BLaER1 treated with 17β-estradiol and CSF1 and Interleukin-3, amounts not matched to agents 10 nM and 100 nM (cell line): Measurements from ENCODE around the gene TMEM209.
A peak's percentile ranks its signal among the peaks of the same experiment; 100 is the strongest.
"Not testable (repeated sequence)": the region's sequence is repeated elsewhere in the genome, so short reads cannot be mapped to it uniquely, and the experiment has no call there.

Experiments
- H3K27ac ChIP-seq, 11 experiments: shearing (Covaris generic); formaldehyde crosslinking; 2 replicates each; pipeline ENCODE4 v1.8.1; 2022
- H3K27me3 ChIP-seq, 11 experiments: shearing (Covaris generic); formaldehyde crosslinking; 2 replicates each; pipeline ENCODE4 v1.8.1; 2022
- H3K36me3 ChIP-seq, 11 experiments: shearing (Covaris generic); formaldehyde crosslinking; 2 replicates each; pipeline ENCODE4 v1.8.1; 2022
- H3K4me1 ChIP-seq, 10 experiments: shearing (Covaris generic); formaldehyde crosslinking; 2 replicates each; pipeline ENCODE4 v1.8.1; 2022
- H3K4me2 ChIP-seq, 11 experiments: shearing (Covaris generic); formaldehyde crosslinking; 2 replicates each; pipeline ENCODE4 v1.8.1; 2022
- H3K4me3 ChIP-seq, 10 experiments: shearing (Covaris generic); formaldehyde crosslinking; 2 replicates each; pipeline ENCODE4 v1.8.1; 2022
- H3K9ac ChIP-seq, 11 experiments: shearing (Covaris generic); formaldehyde crosslinking; 2 replicates each; pipeline ENCODE4 v1.8.1; 2022
- H3K9me3 ChIP-seq, 11 experiments: shearing (Covaris generic); formaldehyde crosslinking; replicated peaks in 1 of 11; 2 replicates each; pipeline ENCODE4 v1.8.1; 2022
- H4K20me1 ChIP-seq, 11 experiments: shearing (Covaris generic); formaldehyde crosslinking; 2 replicates each; pipeline ENCODE4 v1.8.1; 2022
- Cebpa-rat ChIP-seq, 11 experiments: shearing (Covaris generic); IDR thresholded peaks; 2 replicates each; pipeline ENCODE4 v1.8.1; 2022

Gene TMEM209

GRCh38 chr7:130150587-130150986, 54.6 kb downstream of the TMEM209 start:
- Histone ChIP-seq H4K20me1 (peaks cover 0 to 46% (median 19%) of the 10 kb centered on the region in 11 experiments; a peak in 11 of 22 replicates), H3K27ac (peak overlapping the region in 5 of 11 experiments; percentile 10 to 64 (median 35); a peak in 6 of 22 replicates), H3K4me1 (peaks cover 39 to 76% (median 71%) of the 10 kb centered on the region in 10 experiments), H3K4me3 (0 out of 20 replicates have a peak overlapping the region, but pooled peaks of 4 of the 10 experiments have one; percentile 8 to 51 (median 22)), H3K4me2 (peak overlapping the region; percentile 17 to 96 (median 84); a peak in 19 of 22 replicates), H3K9me3 (peaks cover 0 to 22% (median 16%) of the 10 kb centered on the region in 11 experiments; a peak in 18 of 22 replicates), H3K36me3 (no peaks in the 10 kb centered on the region), H3K9ac (no peak overlapping the region), H3K27me3 (peaks cover 21 to 32% (median 27%) of the 10 kb centered on the region in 11 experiments)
- TF ChIP-seq Cebpa-rat (IDR thresholded peaks at IDR 0.05), result no peak

GRCh38 chr7:130149281-130150139, 55.7 kb downstream of the TMEM209 start:
- Histone ChIP-seq H3K9ac (peak overlapping the region in 4 of 11 experiments; percentile 4 to 49 (median 19); a peak in 5 of 22 replicates), H3K27ac (peak overlapping the region in 9 of 11 experiments; percentile 11 to 71 (median 54); a peak in 15 of 22 replicates), H4K20me1 (peaks cover 0 to 41% (median 14%) of the 10 kb centered on the region in 11 experiments; a peak in 11 of 22 replicates), H3K27me3 (peaks cover 13 to 23% (median 20%) of the 10 kb centered on the region in 11 experiments), H3K4me1 (peaks cover 36 to 70% (median 65%) of the 10 kb centered on the region in 10 experiments), H3K36me3 (no peaks in the 10 kb centered on the region), H3K9me3 (peaks cover 0 to 22% (median 11%) of the 10 kb centered on the region in 11 experiments; a peak in 17 of 22 replicates), H3K4me2 (peak overlapping the region; percentile 80 to 96 (median 84)), H3K4me3 (peak overlapping the region in 7 of 10 experiments; percentile 16 to 57 (median 32); a peak in 13 of 20 replicates)
- no peak for TF ChIP-seq Cebpa-rat (IDR thresholded peaks at IDR 0.05)

GRCh38 chr7:130148561-130148960, 56.6 kb downstream of the TMEM209 start:
- Histone ChIP-seq H4K20me1 (peaks cover 0 to 35% (median 17%) of the 10 kb centered on the region in 11 experiments; a peak in 11 of 22 replicates), H3K27ac (peak overlapping the region in 3 of 11 experiments; percentile 14 to 66 (median 54); a peak in 2 of 22 replicates), H3K4me2 (peak overlapping the region; percentile 63 to 96 (median 84)), H3K4me3 (no peak overlapping the region), H3K27me3 (peaks cover 7 to 15% (median 11%) of the 10 kb centered on the region in 11 experiments), H3K9ac (no peak overlapping the region), H3K9me3 (peaks cover 0 to 22% (median 11%) of the 10 kb centered on the region in 11 experiments; a peak in 17 of 22 replicates), H3K4me1 (peaks cover 35 to 62% (median 58%) of the 10 kb centered on the region in 10 experiments), H3K36me3 (no peaks in the 10 kb centered on the region)
- no peak for TF ChIP-seq Cebpa-rat (IDR thresholded peaks at IDR 0.05)

- no peak for TF ChIP-seq Cebpa-rat (IDR thresholded peaks at IDR 0.05)
- H3K9me3 ChIP-seq, result peaks cover 0 to 22% (median 11%) of the 10 kb centered on the region in 11 experiments; a peak in 17 of 22 replicates
Observed at GRCh38 chr7:130147710-130148325, 57.4 kb downstream of the TMEM209 start.

GRCh38 chr7:130146693-130147405, 58.4 kb downstream of the TMEM209 start:
- Histone ChIP-seq H4K20me1 (peaks cover 0 to 36% (median 21%) of the 10 kb centered on the region in 11 experiments; a peak in 14 of 22 replicates), H3K36me3 (no peaks in the 10 kb centered on the region), H3K4me1 (peaks cover 33 to 66% (median 60%) of the 10 kb centered on the region in 10 experiments), H3K9ac (no peak overlapping the region), H3K4me2 (peak overlapping the region in 9 of 11 experiments; percentile 80 to 96 (median 93); a peak in 15 of 22 replicates), H3K9me3 (peaks cover 0 to 17% (median 11%) of the 10 kb centered on the region in 11 experiments; a peak in 17 of 22 replicates), H3K4me3 (no peak overlapping the region), H3K27me3 (peaks cover 0 to 6% (median 0%) of the 10 kb centered on the region in 11 experiments; a peak in 4 of 22 replicates), H3K27ac (no peak overlapping the region)
- TF ChIP-seq Cebpa-rat (IDR thresholded peaks at IDR 0.05), result no peak

More at GRCh38 chr7:130147710-130148325, 57.4 kb downstream of the TMEM209 start:
- H3K27ac ChIP-seq, result peak overlapping the region in 3 of 11 experiments; percentile 7 to 54 (median 14); a peak in 6 of 22 replicates
- H3K4me3 ChIP-seq, result no peak overlapping the region
- H4K20me1 ChIP-seq, result peaks cover 0 to 28% (median 13%) of the 10 kb centered on the region in 11 experiments; a peak in 13 of 22 replicates
- no peak overlapping the region for H3K9ac ChIP-seq
- H3K27me3 ChIP-seq, result peaks cover 0 to 7% (median 4%) of the 10 kb centered on the region in 11 experiments; a peak in 16 of 22 replicates
- peaks cover 35 to 59% (median 53%) of the 10 kb centered on the region in 10 experiments for H3K4me1 ChIP-seq
- peak overlapping the region; percentile 63 to 96 (median 84) for H3K4me2 ChIP-seq
- no peaks in the 10 kb centered on the region for H3K36me3 ChIP-seq

GRCh38 chr7:130146142-130146541, 59.1 kb downstream of the TMEM209 start:
- H3K9ac ChIP-seq, H3K36me3 ChIP-seq, H3K27ac ChIP-seq, H3K4me3 ChIP-seq: not testable (repeated sequence)
- H3K9me3 ChIP-seq, result peaks cover 0 to 11% (median 10%) of the 10 kb centered on the region in 11 experiments; a peak in 17 of 22 replicates
- H4K20me1 ChIP-seq, result peaks cover 0 to 43% (median 25%) of the 10 kb centered on the region in 11 experiments; a peak in 15 of 22 replicates
- H3K4me1 ChIP-seq, result peaks cover 36 to 68% (median 66%) of the 10 kb centered on the region in 10 experiments
- H3K4me2 ChIP-seq, result peak overlapping the region in 2 of 11 experiments; percentile 93 to 95; a peak in 2 of 22 replicates
- H3K27me3 ChIP-seq, result peaks cover 0 to 12% (median 6%) of the 10 kb centered on the region in 11 experiments; a peak in 11 of 22 replicates

- Histone ChIP-seq H3K9ac (no peak overlapping the region), H3K27ac (no peak overlapping the region)
- no peak for TF ChIP-seq Cebpa-rat (IDR thresholded peaks at IDR 0.05)
Observed at GRCh38 chr7:130145424-130146100, 59.6 kb downstream of the TMEM209 start.

More at GRCh38 chr7:130145424-130146100, 59.6 kb downstream of the TMEM209 start:
- Histone ChIP-seq H3K4me3 (no peak overlapping the region), H3K4me1 (peaks cover 40 to 69% (median 65%) of the 10 kb centered on the region in 10 experiments), H3K4me2 (no peak overlapping the region), H3K9me3 (peaks cover 0 to 5% (median 5%) of the 10 kb centered on the region in 11 experiments; a peak in 17 of 22 replicates), H4K20me1 (peaks cover 0 to 49% (median 27%) of the 10 kb centered on the region in 11 experiments; a peak in 15 of 22 replicates), H3K27me3 (peaks cover 0 to 18% (median 12%) of the 10 kb centered on the region in 11 experiments; a peak in 13 of 22 replicates), H3K36me3 (peaks cover 0 to 4% (median 1%) of the 10 kb centered on the region in 11 experiments; a peak in 7 of 22 replicates)
